ENCODE data around the gene HOXA7. TPM values are rescaled to one million over a fixed set of nuclear protein-coding genes. Genes with fewer than 3 reads are reported as not detected.

Gene HOXA7
- total RNA-seq, 1 donor from 2014 or later: 1.6 TPM

GRCh38 chr7:27107391-27108381 is 48.8 kb downstream of the HOXA7 start:
- Histone ChIP-seq H3K4me3 (ENCODE audit: low read length in 3 of 3) (peak overlapping the region in 1 of 3 donors; percentile 14), H3K36me3 (ENCODE audit: control insufficient read depth in 3 of 3, insufficient read depth in 3 of 3, low read length in 3 of 3) (peaks cover 0 to 4% (median 0%) of the 10 kb centered on the region in 3 donors), H3K4me1 (ENCODE audit: control insufficient read depth in 3 of 3, insufficient read depth in 3 of 3, low read length in 3 of 3) (peaks cover 22 to 42% (median 26%) of the 10 kb centered on the region in 3 donors), H3K9ac (ENCODE audit: low read depth in 1 of 3, low read length in 3 of 3) (no peak overlapping the region), H3K27me3 (ENCODE audit: control insufficient read depth in 3 of 3, insufficient read depth in 3 of 3, low read length in 3 of 3) (peaks cover 0 to 3% (median 0%) of the 10 kb centered on the region in 3 donors), H3K9me3 (ENCODE audit: control insufficient read depth in 3 of 3, low read length in 3 of 3) (no peaks in the 10 kb centered on the region), H3K27ac (ENCODE audit: low read depth, low read length) (peak overlapping the region; percentile 61)

GRCh38 chr7:27106901-27107240 is 49.6 kb downstream of the HOXA7 start:
- Histone ChIP-seq H3K36me3 (ENCODE audit: control insufficient read depth in 3 of 3, insufficient read depth in 3 of 3, low read length in 3 of 3) (peaks cover 0 to 4% (median 0%) of the 10 kb centered on the region in 3 donors), H3K9ac (ENCODE audit: low read depth in 1 of 3, low read length in 3 of 3) (peak overlapping the region; percentile 69 to 72 (median 69)), H3K4me1 (ENCODE audit: control insufficient read depth in 3 of 3, insufficient read depth in 3 of 3, low read length in 3 of 3) (peaks cover 22 to 35% (median 24%) of the 10 kb centered on the region in 3 donors), H3K27me3 (ENCODE audit: control insufficient read depth in 3 of 3, insufficient read depth in 3 of 3, low read length in 3 of 3) (peaks cover 0 to 3% (median 0%) of the 10 kb centered on the region in 3 donors), H3K4me3 (ENCODE audit: low read length in 3 of 3) (peak overlapping the region; percentile 65 to 71 (median 68)), H3K9me3 (ENCODE audit: control insufficient read depth in 3 of 3, low read length in 3 of 3) (no peaks in the 10 kb centered on the region), H3K27ac (ENCODE audit: low read depth, low read length) (peak overlapping the region; percentile 54)

GRCh38 chr7:27106181-27106900 is 50.1 kb downstream of the HOXA7 start:
- peak overlapping the region; percentile 69 to 72 (median 69) for H3K9ac ChIP-seq (ENCODE audit: low read depth in 1 of 3, low read length in 3 of 3)

GRCh38 chr7:27105301-27106031 is 51.0 kb downstream of the HOXA7 start:
- H3K27me3 ChIP-seq (ENCODE audit: control insufficient read depth in 3 of 3, insufficient read depth in 3 of 3, low read length in 3 of 3): peaks cover 0 to 3% (median 0%) of the 10 kb centered on the region in 3 donors
- H3K27ac ChIP-seq (ENCODE audit: low read depth, low read length): no peak overlapping the region
- peaks cover 0 to 6% (median 4%) of the 10 kb centered on the region in 3 donors for H3K36me3 ChIP-seq (ENCODE audit: control insufficient read depth in 3 of 3, insufficient read depth in 3 of 3, low read length in 3 of 3)
- H3K9me3 ChIP-seq (ENCODE audit: control insufficient read depth in 3 of 3, low read length in 3 of 3): no peaks in the 10 kb centered on the region
- no peak overlapping the region for H3K9ac ChIP-seq (ENCODE audit: low read depth in 1 of 3, low read length in 3 of 3)
- H3K4me1 ChIP-seq (ENCODE audit: control insufficient read depth in 3 of 3, insufficient read depth in 3 of 3, low read length in 3 of 3): peaks cover 10 to 21% (median 14%) of the 10 kb centered on the region in 3 donors
- H3K4me3 ChIP-seq (ENCODE audit: low read length in 3 of 3): no peak overlapping the region

More at GRCh38 chr7:27106181-27106900, 50.1 kb downstream of the HOXA7 start:
- Histone ChIP-seq H3K9me3 (ENCODE audit: control insufficient read depth in 3 of 3, low read length in 3 of 3) (no peaks in the 10 kb centered on the region), H3K27ac (ENCODE audit: low read depth, low read length) (peak overlapping the region; percentile 54), H3K4me1 (ENCODE audit: control insufficient read depth in 3 of 3, insufficient read depth in 3 of 3, low read length in 3 of 3) (peaks cover 19 to 29% (median 21%) of the 10 kb centered on the region in 3 donors), H3K4me3 (ENCODE audit: low read length in 3 of 3) (peak overlapping the region; percentile 65 to 71 (median 68)), H3K27me3 (ENCODE audit: control insufficient read depth in 3 of 3, insufficient read depth in 3 of 3, low read length in 3 of 3) (peaks cover 0 to 3% (median 0%) of the 10 kb centered on the region in 3 donors), H3K36me3 (ENCODE audit: control insufficient read depth in 3 of 3, insufficient read depth in 3 of 3, low read length in 3 of 3) (peaks cover 0 to 4% (median 0%) of the 10 kb centered on the region in 3 donors)

GRCh38 chr7:27104341-27105058 is 52.0 kb downstream of the HOXA7 start:
- Histone ChIP-seq H3K36me3 (ENCODE audit: control insufficient read depth in 3 of 3, insufficient read depth in 3 of 3, low read length in 3 of 3) (peaks cover 0 to 6% (median 4%) of the 10 kb centered on the region in 3 donors), H3K4me3 (ENCODE audit: low read length in 3 of 3) (no peak overlapping the region), H3K9ac (ENCODE audit: low read depth in 1 of 3, low read length in 3 of 3) (no peak overlapping the region), H3K27ac (ENCODE audit: low read depth, low read length) (no peak overlapping the region), H3K9me3 (ENCODE audit: control insufficient read depth in 3 of 3, low read length in 3 of 3) (no peaks in the 10 kb centered on the region), H3K27me3 (ENCODE audit: control insufficient read depth in 3 of 3, insufficient read depth in 3 of 3, low read length in 3 of 3) (peaks cover 0 to 3% (median 0%) of the 10 kb centered on the region in 3 donors), H3K4me1 (ENCODE audit: control insufficient read depth in 3 of 3, insufficient read depth in 3 of 3, low read length in 3 of 3) (peaks cover 8 to 16% (median 10%) of the 10 kb centered on the region in 3 donors)

Small RNA genes lying within 50 kb of the gene (small RNA-seq; reads per million reads assigned to genes)
- not detected for gene AC004080.5
- gene RF02140: not detected
- gene RF02141: not detected

Other genes with a start within 250 kb of the HOXA7 start
- not detected for gene HOXA1, start 60.7 kb downstream of the HOXA7 start, total RNA-seq
- gene HOXA2, start 54.0 kb downstream of the HOXA7 start, total RNA-seq: under 0.01 TPM
- gene HOXA4, start 25.9 kb downstream of the HOXA7 start, total RNA-seq: 2.1 TPM
- 4.2 TPM for gene HOXA5, start 13.0 kb downstream of the HOXA7 start, total RNA-seq
- gene HOXA6, start 8.9 kb downstream of the HOXA7 start, total RNA-seq: 3.1 TPM
- gene HOXA3, start 4.1 kb downstream of the HOXA7 start, total RNA-seq: 3.7 TPM
- 7.8 TPM for gene HOXA9, start 8.9 kb upstream of the HOXA7 start, total RNA-seq
- 13.6 TPM for gene HOXA10, start 17.6 kb upstream of the HOXA7 start, total RNA-seq
- gene HOXA11, start 28.6 kb upstream of the HOXA7 start, total RNA-seq: 2.1 TPM
- 0.52 TPM for gene HOXA13, start 43.4 kb upstream of the HOXA7 start, total RNA-seq
- not detected for gene EVX1, start 86.1 kb upstream of the HOXA7 start, total RNA-seq